GM12878 (cell line): ENCODE measurements around the gene ARID3A. TPM values are rescaled to one million over a fixed set of nuclear protein-coding genes. Genes with fewer than 3 reads are reported as not detected.

Source experiments
- BCLAF1 ChIP-seq: fragments of 450-650 bp; IDR thresholded peaks from 2 replicates; pipeline ENCODE4 v1.6.1; 2017; ENCODE audit warnings: antibody characterized with exemption, mild to moderate bottlenecking, moderate library complexity
- BMI1 ChIP-seq: fragments of 450-650 bp; IDR thresholded peaks from 2 replicates; pipeline ENCODE4 v1.6.1; 2016; ENCODE audit warnings: mild to moderate bottlenecking, moderate library complexity, borderline replicate concordance
- CHD1 ChIP-seq: IDR thresholded peaks from 2 replicates; pipeline ENCODE4 v1.6.1; 2012; ENCODE audit warnings: low read depth, low read length, improper control_type of control experiment
- CHD4 ChIP-seq: fragments of 200-600 bp; sonication (generic); IDR thresholded peaks from 2 replicates; pipeline ENCODE4 v1.6.1; 2016; ENCODE audit warnings: mild to moderate bottlenecking
- E2F8 ChIP-seq: fragments of 450-650 bp; IDR thresholded peaks from 2 replicates; pipeline ENCODE4 v1.6.1; 2018; ENCODE audit warnings: mild to moderate bottlenecking, low read depth, moderate library complexity; ENCODE audit not compliant: partially characterized antibody
- ESRRA ChIP-seq: IDR thresholded peaks from 2 replicates; pipeline ENCODE4 v1.6.1; 2012; ENCODE audit warnings: mild to moderate bottlenecking, low read length, improper control_type of control experiment
- FOXM1 ChIP-seq: IDR thresholded peaks from 2 replicates; pipeline ENCODE4 v1.6.1; 2012; ENCODE audit warnings: low read depth, mild to moderate bottlenecking, inconsistent platforms, low read length, moderate library complexity
- HDAC2 ChIP-seq: fragments of 200-600 bp; sonication (generic); IDR thresholded peaks from 2 replicates; pipeline ENCODE4 v1.6.1; 2017
- KAT2A ChIP-seq: conservative IDR thresholded peaks from 2 replicates; pipeline ENCODE4 v1.6.1; 2011; ENCODE audit warnings: low read depth, low read length; ENCODE audit not compliant: control insufficient read depth
- MEF2A ChIP-seq: IDR thresholded peaks from 2 replicates; pipeline ENCODE4 v1.6.1; 2011; ENCODE audit warnings: low read depth, mild to moderate bottlenecking, low read length, moderate library complexity; ENCODE audit not compliant: insufficient read depth
- MYB ChIP-seq: fragments of 150-350 bp; IDR thresholded peaks from 2 replicates; pipeline ENCODE4 v1.6.1; 2014; ENCODE audit warnings: mild to moderate bottlenecking, low read depth, low read length, borderline replicate concordance
- PKNOX1 ChIP-seq: fragments of 450-650 bp; IDR thresholded peaks from 2 replicates; pipeline ENCODE4 v1.6.1; 2016; ENCODE audit warnings: mild to moderate bottlenecking
- RUNX3 ChIP-seq: IDR thresholded peaks from 2 replicates; pipeline ENCODE4 v1.6.1; 2012; ENCODE audit warnings: low read length, inconsistent platforms
- SIX5 ChIP-seq: IDR thresholded peaks from 2 replicates; pipeline ENCODE4 v1.6.1; 2011; ENCODE audit warnings: mild to moderate bottlenecking, low read depth, low read length, moderate library complexity; ENCODE audit not compliant: severe bottlenecking
- SMC3 ChIP-seq: IDR thresholded peaks from 2 replicates; pipeline ENCODE4 v1.6.1; 2011; ENCODE audit warnings: low read length, improper control_type of control experiment, borderline replicate concordance
- SPI1 ChIP-seq: IDR thresholded peaks from 2 replicates; pipeline ENCODE4 v1.6.1; 2011; ENCODE audit warnings: low read depth, mild to moderate bottlenecking, low read length, moderate library complexity, borderline replicate concordance; ENCODE audit not compliant: insufficient read depth
- SRF ChIP-seq, 2 experiments: IDR thresholded peaks; 2 replicates each; pipeline ENCODE4 v1.6.1; 2011; ENCODE audit warnings: low read depth in 2 of 2, low read length in 2 of 2, mild to moderate bottlenecking in 1 of 2, moderate library complexity in 1 of 2
- TCF3 ChIP-seq: IDR thresholded peaks from 2 replicates; pipeline ENCODE4 v1.6.1; 2012; ENCODE audit warnings: low read depth, mild to moderate bottlenecking, low read length, borderline replicate concordance; ENCODE audit not compliant: insufficient read depth
- polyA plus RNA-seq, 11 experiments: library from polyadenylated mRNA; depleted of rRNA in 4 of 11; unstranded in 6 of 11; stranded (reverse) in 5 of 11; fragments of >200 nt; fragmentation: Nextera tagmentation in 4 of 11; fragmentation: Illumina TruSeq in 1 of 11; extraction: Ambion mirVana in 4 of 11; extraction: Trizol in 1 of 11; gene quantifications; 1 replicate in 1 of 11; 2 replicates in 10 of 11; pipeline versions ENCODE4 v1.2.1 to v1.2.3, GENCODE V29; 2011 to 2016; ENCODE audit warnings: inconsistent platforms in 2 of 11, missing spikeins in 2 of 11, low read depth in 1 of 11
- total RNA-seq, 4 experiments: library from RNA; depleted of rRNA in 3 of 4; stranded (reverse); fragments of >200 nt in 3 of 4; fragmentation: Illumina TruSeq in 1 of 4; extraction: Trizol in 1 of 4; gene quantifications; 2 replicates each; pipeline versions ENCODE4 v1.2.1 to v1.2.3, GENCODE V29; 2013 to 2021

ARID3A gene
- total and polyA plus RNA-seq, 10 of the 15 experiments (the other 5 are each of a cell fraction or from before 2014, with no cell fraction given) = 0.76 to 70.0 (median 16.7) TPM

- no peak for TF ChIP-seq ESRRA
- TF ChIP-seq CHD1 = no peak
- peak; percentile 60 for TF ChIP-seq RUNX3
- TF ChIP-seq KAT2A = no peak
- TF ChIP-seq BMI1 = 0 out of 2 replicates have a peak, but pooled peaks have one; percentile 23
- TF ChIP-seq SRF (IDR thresholded peaks at IDR 0.05; ENCODE audit: low read depth in 2 of 2, low read length in 2 of 2) = no peak
- no peak for TF ChIP-seq SIX5
- TF ChIP-seq MEF2A = no peak
- no peak for TF ChIP-seq HDAC2
- TF ChIP-seq SPI1 = peak; percentile 43; the same call in 1 of the 2 replicates
- no peak for TF ChIP-seq SMC3
- no peak for TF ChIP-seq E2F8
- no peak for TF ChIP-seq FOXM1
- TF ChIP-seq CHD4 = no peak
- TF ChIP-seq MYB = no peak
- no peak for TF ChIP-seq PKNOX1
- no peak for TF ChIP-seq BCLAF1
- 0 out of 2 replicates have a peak, but pooled peaks have one; percentile 36 for TF ChIP-seq TCF3
Measured at GRCh38 chr19:932648-933552, 7.1 kb downstream of the ARID3A start (continued).
